ENCODE data around the gene HERC4. TPM values are rescaled to one million over a fixed set of nuclear protein-coding genes. Genes with fewer than 3 reads are reported as not detected.
"Not testable (repeated sequence)": the region's sequence is repeated elsewhere in the genome, so short reads cannot be mapped to it uniquely, and the experiment has no call there.

Gene HERC4
- polyA plus RNA-seq, 3 donors, result 8.7 to 15.1 (median 14.8) TPM

DNA sequence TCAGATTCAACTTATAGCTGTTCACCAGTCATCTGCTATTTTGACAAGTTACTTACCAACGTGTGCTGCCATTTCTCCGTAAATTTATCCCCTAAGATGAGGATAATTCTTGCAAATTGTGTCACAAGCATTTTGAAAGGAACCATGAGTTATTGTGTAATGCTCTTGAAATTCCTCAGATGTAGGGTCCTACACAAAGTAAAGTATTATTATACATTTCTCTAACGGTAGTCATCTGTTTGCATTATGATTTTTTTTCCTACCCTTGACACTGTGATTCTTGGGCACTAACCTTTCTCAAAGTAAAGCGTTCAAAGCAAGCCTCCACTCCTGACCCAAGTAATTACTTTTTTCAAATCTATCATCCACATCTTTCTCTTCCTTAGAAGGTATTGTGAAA is 8.1 kb downstream of the HERC4 start:
- no peak overlapping the region for H3K27ac ChIP-seq (ENCODE audit: low read depth, low read length)
- 56 to 65% (median 63%) methylated on average over 4 of the region's 4 CpGs for WGBS, 3 donors

DNA sequence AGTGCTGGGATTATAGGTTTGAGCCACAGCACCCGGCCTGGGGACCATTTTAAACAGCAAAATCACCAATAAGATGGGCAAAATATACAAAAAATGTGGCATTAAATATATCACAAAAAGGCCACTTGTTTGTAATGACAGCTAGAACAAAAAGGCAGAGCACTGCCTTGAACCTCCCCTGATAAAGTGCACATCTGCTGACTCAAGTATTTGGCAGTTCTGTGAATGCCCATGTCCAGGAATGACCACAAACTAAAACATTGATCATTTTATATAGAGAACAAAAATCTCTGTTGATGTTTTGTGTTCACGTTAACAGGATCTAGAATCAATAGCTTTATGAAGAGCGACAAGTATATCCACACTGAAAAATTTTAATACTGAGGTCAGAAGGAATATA is 21.5 kb downstream of the HERC4 start:
- 94 to 96% (median 95%) methylated on average over 3 of the region's 3 CpGs for WGBS, 3 donors
- no peak overlapping the region for H3K27ac ChIP-seq (ENCODE audit: low read depth, low read length)

GRCh38 chr10:68052463-68052862 is 22.6 kb downstream of the HERC4 start:
- H3K27ac ChIP-seq (ENCODE audit: low read depth, low read length), result no peak overlapping the region
- 45 to 75% (median 53%) methylated on average over 2 of the region's 2 CpGs for WGBS, 3 donors

GRCh38 chr10:68049289-68050078 is 25.6 kb downstream of the HERC4 start:
- 72 to 92% (median 87%) methylated on average over 8 of the region's 8 CpGs for WGBS, 3 donors
- no peak overlapping the region for H3K27ac ChIP-seq (ENCODE audit: low read depth, low read length)

DNA sequence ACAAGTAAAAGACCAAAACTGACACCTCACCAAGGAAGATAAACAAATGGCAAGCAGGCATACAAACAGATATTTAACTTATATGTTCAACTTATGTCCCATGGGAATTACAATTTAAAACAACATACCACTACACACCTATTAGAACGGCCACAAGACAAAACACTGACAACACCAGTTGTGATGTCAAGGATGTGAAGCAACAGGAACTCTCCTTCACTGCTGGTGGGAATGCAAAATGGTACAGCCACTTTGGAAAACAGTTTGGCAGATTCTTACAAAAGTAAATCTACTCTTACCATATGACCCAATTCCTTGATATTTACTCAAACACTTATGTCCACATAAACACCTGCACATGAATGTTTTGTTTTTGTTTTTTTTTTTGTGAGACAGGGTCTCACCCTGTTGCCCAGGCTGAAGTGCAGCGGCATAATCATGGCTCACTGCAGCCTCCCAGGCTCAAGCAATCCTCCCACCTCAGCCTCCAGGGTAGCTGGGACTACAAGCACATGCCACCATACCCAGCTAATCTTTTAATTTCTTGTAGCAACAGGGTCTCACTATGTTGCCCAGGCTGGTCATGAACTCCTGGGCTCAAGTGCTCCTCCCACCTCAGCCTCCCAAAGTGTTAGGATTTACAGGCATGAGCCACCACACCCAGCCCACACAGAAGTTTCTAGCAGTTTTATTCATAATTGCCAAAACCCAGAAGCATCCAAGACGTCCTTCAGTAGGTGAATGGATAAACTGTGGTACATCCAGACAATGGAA is 27.3 kb downstream of the HERC4 start:
- H3K27ac ChIP-seq (ENCODE audit: low read depth, low read length), result no peak overlapping the region
- 83 to 87% (median 83%) methylated on average over 3 of the region's 3 CpGs for WGBS, 3 donors

GRCh38 chr10:68047122-68047521 is 28.0 kb downstream of the HERC4 start:
- 92 to 96% (median 93%) methylated on average over 1 of the region's 1 CpG for WGBS, 3 donors
- H3K27ac ChIP-seq (ENCODE audit: low read depth, low read length), result no peak overlapping the region

DNA sequence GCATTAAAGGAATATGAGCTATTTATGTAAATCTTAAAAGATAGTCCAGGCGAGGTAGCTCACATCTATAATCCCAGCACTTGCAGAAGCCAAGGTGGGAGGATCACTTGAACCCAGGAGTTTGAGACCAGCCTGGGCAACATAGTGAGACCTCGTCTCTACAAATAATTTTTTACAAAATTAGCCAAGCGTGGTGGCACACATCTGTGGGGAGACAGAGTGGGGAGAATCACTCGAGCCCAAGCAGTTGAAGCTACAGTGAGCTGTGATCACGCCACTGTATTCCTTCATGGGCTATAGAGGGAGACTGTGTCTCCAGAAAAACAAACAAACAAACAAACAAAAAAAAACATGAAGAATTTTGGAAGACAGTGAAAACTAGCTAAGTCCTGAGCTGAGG is 28.4 kb downstream of the HERC4 start:
- no peak overlapping the region for H3K27ac ChIP-seq (ENCODE audit: low read depth, low read length)

DNA sequence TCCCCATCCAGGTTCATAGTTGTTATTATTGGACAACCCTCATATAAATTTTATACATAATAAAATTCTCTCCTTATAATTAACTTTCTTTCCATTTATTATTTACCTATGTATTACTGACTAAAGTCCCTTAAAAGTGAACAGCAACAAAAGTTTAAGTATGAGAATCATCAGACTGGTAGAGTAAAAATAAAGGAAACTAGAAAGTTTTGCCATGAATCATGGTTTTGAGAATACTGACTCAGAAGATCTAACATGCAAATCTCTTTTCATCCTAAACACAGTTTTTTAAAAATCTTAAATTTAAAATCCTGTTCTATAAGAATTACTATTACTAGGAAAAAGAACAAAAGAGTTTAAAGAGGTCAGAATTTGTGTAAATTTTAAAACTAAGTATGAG is 32.1 kb downstream of the HERC4 start:
- no peak overlapping the region for H3K27ac ChIP-seq (ENCODE audit: low read depth, low read length)

More for the DNA sequence above, 28.4 kb downstream of the HERC4 start:
- WGBS, 3 donors, result 95 to 96% (median 96%) methylated on average over 5 of the region's 5 CpGs

DNA sequence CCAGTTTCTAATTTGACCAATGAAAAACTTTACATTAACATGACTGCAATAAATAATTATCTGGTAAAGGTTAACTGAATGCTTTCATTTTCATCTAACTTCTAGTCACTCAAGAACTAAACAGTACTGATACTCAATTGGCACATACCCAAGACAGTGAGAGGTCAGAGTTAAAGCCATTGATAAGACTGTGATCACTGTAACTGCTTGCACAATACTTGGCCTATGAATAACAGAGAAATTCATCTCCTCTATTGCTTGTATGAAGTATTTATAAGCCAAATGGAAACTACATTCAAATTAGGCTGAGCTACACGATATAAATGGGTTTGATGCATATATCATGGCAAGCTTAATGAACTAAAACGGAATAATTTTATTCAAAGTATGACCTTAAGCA is 43.0 kb downstream of the HERC4 start:
- WGBS, 3 donors, result 69 to 88% (median 87%) methylated on average over 2 of the region's 2 CpGs
- no peak overlapping the region for H3K27ac ChIP-seq (ENCODE audit: low read depth, low read length)

DNA sequence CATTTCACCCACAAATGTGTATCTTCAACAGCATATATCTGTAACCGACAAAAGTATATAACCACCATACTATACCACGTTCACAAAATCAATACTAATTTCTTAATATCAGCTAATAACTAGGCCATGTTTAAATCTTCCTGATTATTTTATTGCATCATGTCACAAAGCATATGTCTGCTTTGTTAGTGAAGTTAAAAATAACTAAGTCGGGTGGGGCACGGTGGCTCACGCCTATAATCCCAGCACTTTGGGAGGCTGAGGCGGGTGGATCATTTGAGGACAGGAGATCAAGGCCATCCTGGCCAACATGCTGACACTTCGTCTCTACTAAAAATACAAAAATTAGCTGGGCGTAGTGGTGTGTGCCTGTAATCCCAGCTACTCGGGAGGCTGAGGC is 47.7 kb downstream of the HERC4 start:
- no peak overlapping the region for H3K27ac ChIP-seq (ENCODE audit: low read depth, low read length)
- 95 to 97% (median 96%) methylated on average over 9 of the region's 9 CpGs for WGBS, 3 donors

GRCh38 chr10:68023292-68023691 is 51.8 kb downstream of the HERC4 start:
- H3K27ac ChIP-seq (ENCODE audit: low read depth, low read length), result no peak overlapping the region
- WGBS, 3 donors, result 98 to 100% (median 98%) methylated on average over 1 of the region's 1 CpG

DNA sequence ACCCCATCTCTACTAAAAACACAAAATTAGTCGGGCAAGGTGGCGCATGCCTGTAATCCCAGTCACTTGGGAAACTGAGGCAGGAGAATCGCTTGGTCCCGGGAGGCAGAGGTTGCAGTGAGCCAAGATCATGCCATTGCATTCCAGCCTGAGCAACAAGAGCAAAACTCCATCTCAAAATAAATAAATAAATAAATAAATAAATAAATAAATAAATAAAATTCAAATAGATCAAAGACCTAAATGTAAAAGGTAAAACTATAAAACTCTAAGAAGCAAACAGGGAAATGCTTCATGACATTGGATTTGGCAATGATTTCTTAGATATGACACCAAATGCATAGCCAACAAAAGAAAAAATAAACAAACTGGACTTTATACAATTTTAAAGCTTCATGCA is 52.8 kb downstream of the HERC4 start:
- WGBS, 3 donors, result 98 to 100% (median 99%) methylated on average over 4 of the region's 4 CpGs
- H3K27ac ChIP-seq (ENCODE audit: low read depth, low read length), result not testable (repeated sequence)

DNA sequence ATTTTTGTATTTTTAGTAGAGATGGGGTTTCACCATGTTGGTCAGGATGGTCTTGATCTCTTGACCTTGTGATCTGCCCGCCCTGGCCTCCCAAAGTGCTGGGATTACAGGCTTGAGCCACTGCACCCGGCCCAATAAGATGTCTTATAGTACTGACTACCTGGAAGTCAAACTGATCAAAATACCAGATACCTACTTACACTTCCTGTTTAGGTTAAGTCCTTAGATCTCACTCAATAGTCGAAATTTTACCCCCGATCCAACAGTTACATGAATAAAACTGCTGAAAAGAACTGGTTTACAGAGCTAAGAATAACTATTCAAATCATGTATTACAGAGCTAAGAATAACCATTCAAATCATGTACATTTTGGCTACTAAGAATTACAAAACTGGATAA is 58.6 kb downstream of the HERC4 start:
- WGBS, 3 donors, result 92 to 95% (median 94%) methylated on average over 4 of the region's 4 CpGs
- H3K27ac ChIP-seq (ENCODE audit: low read depth, low read length), result not testable (repeated sequence)

DNA sequence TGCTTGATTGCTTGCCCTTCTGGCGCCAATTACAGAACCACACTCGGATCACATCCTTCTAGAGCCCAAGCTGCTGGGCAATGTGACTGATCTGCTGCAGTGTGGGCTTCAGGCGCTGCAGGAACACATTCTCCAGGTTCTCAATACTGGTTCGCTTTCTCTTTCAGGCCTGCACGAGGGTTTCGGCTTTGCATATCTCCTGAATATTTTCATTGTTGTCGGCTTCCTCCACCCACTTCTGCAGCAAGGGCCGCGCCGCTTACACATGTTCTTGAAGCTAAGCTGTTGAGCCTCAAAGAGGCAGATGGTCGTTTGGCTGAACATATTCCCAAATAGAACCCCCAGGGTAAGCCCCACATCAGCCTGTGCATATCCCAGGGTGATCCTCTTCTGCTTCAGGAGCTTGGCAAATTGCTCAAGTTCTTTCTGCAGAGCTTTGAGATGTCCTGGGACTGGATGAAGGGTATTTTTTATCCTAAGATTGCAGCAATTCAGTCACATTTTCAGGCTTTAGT is 64.6 kb downstream of the HERC4 start:
- WGBS, 3 donors, result 95 to 97% (median 96%) methylated on average over 11 of the region's 11 CpGs
- H3K27ac ChIP-seq (ENCODE audit: low read depth, low read length), result no peak overlapping the region

- no peak overlapping the region for H3K27ac ChIP-seq (ENCODE audit: low read depth, low read length)
- 93 to 98% (median 97%) methylated on average over 3 of the region's 3 CpGs for WGBS, 3 donors
Measured at GRCh38 chr10:68007356-68007755, 67.7 kb downstream of the HERC4 start.

GRCh38 chr10:68001539-68001938 is 73.5 kb downstream of the HERC4 start:
- WGBS, 3 donors, result 94 to 100% (median 98%) methylated on average over 1 of the region's 1 CpG

DNA sequence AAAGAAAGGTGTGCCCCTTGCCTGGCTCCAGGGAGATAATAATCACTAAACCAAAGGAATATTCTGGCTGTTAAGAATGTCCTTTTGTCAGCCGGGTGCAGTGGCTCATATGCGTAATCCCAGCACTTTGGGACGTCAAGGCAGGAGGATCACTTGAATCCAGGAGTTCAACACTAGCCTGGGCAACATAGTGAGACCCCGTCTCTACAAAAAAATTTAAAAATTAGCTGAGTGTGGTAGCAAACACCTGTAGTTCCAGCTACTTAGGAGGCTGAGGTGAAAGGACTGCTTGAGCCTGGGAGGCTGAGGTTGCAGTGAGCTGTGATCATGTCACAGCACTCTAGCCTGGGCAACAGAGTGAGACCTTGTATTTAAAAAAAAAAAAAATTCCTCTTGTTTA is 74.1 kb downstream of the HERC4 start:
- WGBS, 3 donors, result 95 to 98% (median 96%) methylated on average over 4 of the region's 4 CpGs
- no peak overlapping the region for H3K27ac ChIP-seq (ENCODE audit: low read depth, low read length)

More at GRCh38 chr10:68001539-68001938, 73.5 kb downstream of the HERC4 start:
- H3K27ac ChIP-seq (ENCODE audit: low read depth, low read length), result no peak overlapping the region

- H3K27ac ChIP-seq (ENCODE audit: low read depth, low read length), result no peak overlapping the region
Measured at GRCh38 chr10:67990093-67990492, 85.0 kb downstream of the HERC4 start.

- WGBS, 3 donors, result 58 to 98% (median 77%) methylated on average over 1 of the region's 1 CpG
- H3K27ac ChIP-seq (ENCODE audit: low read depth, low read length), result no peak overlapping the region
Measured at GRCh38 chr10:67988606-67989005, 86.5 kb downstream of the HERC4 start.

GRCh38 chr10:67982603-67983002 is 92.5 kb downstream of the HERC4 start:
- WGBS, 3 donors, result 94 to 97% (median 95%) methylated on average over 8 of the region's 8 CpGs
- H3K27ac ChIP-seq (ENCODE audit: low read depth, low read length), result not testable (repeated sequence)

Data from adipose tissue (tissue), 3 donors.